GM12878 (cell line): ENCODE results near the gene PERP. TPM values are rescaled to one million over a fixed set of nuclear protein-coding genes. Genes with fewer than 3 reads are reported as not detected.

ENCODE experiments used
- ATAC-seq: fragments of 200-7000 bp; cut with Tn5 transposase; 3 replicates; pipeline ENCODE4 v1.9.1; 2020; ENCODE audit warnings: mild to moderate bottlenecking, moderate library complexity
- BruUV-seq: library from RNA; stranded (reverse); fragments of 400-500 nt; replicated peaks from 2 replicates; lab custom pipeline; 2021; lab: Mats Ljungman, UMichigan
- CTCF ChIA-PET: fragments of 300-600 bp; sonication (Branson Sonifier 250); formaldehyde crosslinking; extraction: SDS; loops from one replicate; lab custom pipeline; 2021; ENCODE audit warnings: inconsistent platforms; lab: Yijun Ruan, JAX
- POLR2A ChIA-PET: fragments of 350-600 bp; formaldehyde crosslinking; extraction: SDS; loops from one replicate; lab custom pipeline; 2021; ENCODE audit warnings: inconsistent platforms; lab: Charles Lee
- RAD21 ChIA-PET: fragments of 300-600 bp; sonication (Branson Sonifier 250); formaldehyde crosslinking; loops from one replicate; lab custom pipeline; 2023; ENCODE audit warnings: antibody characterized with exemption; ENCODE audit not compliant: unreplicated experiment; lab: Charles Lee
- SMC1A ChIA-PET: fragments of 300-600 bp; sonication (Branson Sonifier 250); formaldehyde crosslinking; loops from one replicate; lab custom pipeline; 2023; ENCODE audit not compliant: unreplicated experiment, uncharacterized antibody; lab: Charles Lee
- DNase-seq: peaks from one replicate; pipeline ENCODE4 v3.0.0-alpha.2; 2011; ENCODE audit warnings: low read depth, low spot score
- FAIRE-seq: peaks from 3 replicates; lab custom pipeline; 2011; peaks lifted over from hg19 to GRCh38; lab: Jason Lieb, UNC
- H2AFZ ChIP-seq: 2 replicates; pipeline ENCODE4 v1.6.0; 2011; ENCODE audit warnings: low read depth, low read length, control low read depth; ENCODE audit not compliant: control insufficient read depth
- H3K27ac ChIP-seq: 2 replicates; pipeline ENCODE4 v1.5.1; 2011; ENCODE audit warnings: control low read depth; ENCODE audit not compliant: control insufficient read depth, insufficient read depth
- H3K27me3 ChIP-seq, 2 experiments: replicated peaks in 1 of 2; 2 replicates each; pipeline versions ENCODE4 v1.6.0 to v1.6.1; 2011; ENCODE audit warnings: low read length in 1 of 2; ENCODE audit not compliant: control insufficient read depth in 2 of 2, insufficient read depth in 2 of 2
- H3K36me3 ChIP-seq, 2 experiments: 2 replicates each; pipeline ENCODE4 v1.5.1; 2011; ENCODE audit warnings: low read length in 1 of 2; ENCODE audit not compliant: control insufficient read depth in 2 of 2, insufficient read depth in 2 of 2
- H3K4me1 ChIP-seq: 2 replicates; pipeline ENCODE4 v1.6.1; 2011; ENCODE audit warnings: mild to moderate bottlenecking, low read length, moderate library complexity, mixed read lengths; ENCODE audit not compliant: control insufficient read depth, insufficient read depth
- H3K4me2 ChIP-seq: 2 replicates; pipeline ENCODE4 v1.6.0; 2011; ENCODE audit warnings: control low read depth; ENCODE audit not compliant: control insufficient read depth, insufficient read depth
- H3K4me3 ChIP-seq: fragments of 200-600 bp; sonication (generic); 2 replicates; pipeline ENCODE4 v1.5.1; 2016
- H3K79me2 ChIP-seq: 2 replicates; pipeline ENCODE4 v1.6.0; 2011; ENCODE audit warnings: low read length; ENCODE audit not compliant: control insufficient read depth, insufficient read depth
- H3K9ac ChIP-seq: 2 replicates; pipeline ENCODE4 v1.8.0; 2011; ENCODE audit warnings: low read length, control low read depth, mixed read lengths; ENCODE audit not compliant: control insufficient read depth, insufficient read depth
- H3K9me3 ChIP-seq: replicated peaks from 3 replicates; pipeline ENCODE4 v1.5.1; 2011; ENCODE audit warnings: mild to moderate bottlenecking, low read length; ENCODE audit not compliant: control insufficient read depth, insufficient read depth
- H4K20me1 ChIP-seq: 2 replicates; pipeline ENCODE4 v1.6.0; 2011; ENCODE audit not compliant: control insufficient read depth, insufficient read depth
- GABPA ChIP-seq: IDR thresholded peaks from 2 replicates; pipeline ENCODE4 v1.6.1; 2014; ENCODE audit warnings: antibody characterized with exemption, low read depth, mild to moderate bottlenecking, inconsistent platforms
- PRDM15 ChIP-seq: fragments of 450-650 bp; formaldehyde crosslinking; IDR thresholded peaks from 2 replicates; pipeline ENCODE4 v1.4.0; 2020; ENCODE audit warnings: mild to moderate bottlenecking, moderate library complexity
- RCOR1 ChIP-seq: conservative IDR thresholded peaks from 2 replicates; pipeline ENCODE4 v1.6.1; 2012; ENCODE audit warnings: low read depth, low read length, improper control_type of control experiment
- WGBS: methylation state at CpG from one replicate; pipeline ENCODE4 v1.1.6; 2016; ENCODE audit warnings: low lambda C conversion rate; ENCODE audit not compliant: insufficient replicate concordance, insufficient coverage; ENCODE audit errors: missing lambda C conversion rate; 5-methylcytosine and 5-hydroxymethylcytosine counted together
- in situ Hi-C: fragments of 300-500 bp; cut with MboI; formaldehyde crosslinking; loops from 9 replicates; pipeline ENCODE4 v1.14.3; 2018; ENCODE audit warnings: mixed read lengths
- intact Hi-C: fragments of 100-400 bp; cut with micrococcal nuclease; formaldehyde crosslinking; loops from one replicate; pipeline ENCODE4 v1.14.2; 2022; ENCODE audit not compliant: unreplicated experiment
- polyA plus RNA-seq, 11 experiments: library from polyadenylated mRNA; depleted of rRNA in 4 of 11; unstranded in 6 of 11; stranded (reverse) in 5 of 11; fragments of >200 nt; fragmentation: Nextera tagmentation in 4 of 11; fragmentation: Illumina TruSeq in 1 of 11; extraction: Ambion mirVana in 4 of 11; extraction: Trizol in 1 of 11; gene quantifications; 1 replicate in 1 of 11; 2 replicates in 10 of 11; pipeline versions ENCODE4 v1.2.1 to v1.2.3, GENCODE V29; 2011 to 2016; ENCODE audit warnings: inconsistent platforms in 2 of 11, missing spikeins in 2 of 11, low read depth in 1 of 11
- total RNA-seq, 4 experiments: library from RNA; depleted of rRNA in 3 of 4; stranded (reverse); fragments of >200 nt in 3 of 4; fragmentation: Illumina TruSeq in 1 of 4; extraction: Trizol in 1 of 4; gene quantifications; 2 replicates each; pipeline versions ENCODE4 v1.2.1 to v1.2.3, GENCODE V29; 2013 to 2021

Gene PERP
- total and polyA plus RNA-seq, 10 of the 15 experiments (the other 5 are each of a cell fraction or from before 2014, with no cell fraction given): 0.37 to 2.4 (median 0.75) TPM

GRCh38 chr6:138113588-138114210 lies 6.5 kb upstream of the PERP start:
- no peaks in the 10 kb centered on the region for H3K79me2 ChIP-seq
- H4K20me1 ChIP-seq: no peaks in the 10 kb centered on the region
- H3K9ac ChIP-seq: no peak overlapping the region
- ChIA-PET SMC1A (interaction anchor here (0.6 to 5.4 kb wide), 7 partner anchors 113 to 758 kb away, joined by 3 to 46 read pairs (median 3); no protein-coding TSS in a partner anchor), RAD21 (interaction anchor here (0.6 to 0.8 kb wide), 4 partner anchors 113 to 862 kb away, joined by 3 to 4 read pairs (median 4); no protein-coding TSS in a partner anchor), CTCF (interaction anchor here (0.7 to 8.0 kb wide), 14 partner anchors 8 to 652 kb away, joined by 3 to 97 read pairs (median 4); no protein-coding TSS in a partner anchor), POLR2A (no interaction called here)
- intact Hi-C loops (no loop called here), in situ Hi-C loops (loop anchor here (5.0 to 10.0 kb wide), 2 partner anchors 111 to 239 kb away; no protein-coding TSS in a partner anchor)
- no peak overlapping the region for H3K4me3 ChIP-seq
- no peaks in the 10 kb centered on the region for H3K36me3 ChIP-seq
- no peak for TF ChIP-seq PRDM15 (CRISPR knock-in tag)
- no peak for TF ChIP-seq RCOR1
- no peak for TF ChIP-seq GABPA
- DNase-seq (no peak), FAIRE-seq (no peak), ATAC-seq (no peak)
- H3K27me3 ChIP-seq: peaks cover 0 to 2% of the 10 kb centered on the region in 2 experiments; a peak in 1 of 4 replicates
- H2AFZ ChIP-seq: no peak overlapping the region
- H3K4me2 ChIP-seq: no peak overlapping the region
- 35% methylated on average over 2 of the region's 3 CpGs for WGBS
- BruUV-seq: no TSS peak
- no peaks in the 10 kb centered on the region for H3K9me3 ChIP-seq
- no peak overlapping the region for H3K27ac ChIP-seq
- H3K4me1 ChIP-seq: no peaks in the 10 kb centered on the region
